Measurements from ENCODE around the gene AFDN.

GRCh38 chr6:167937948-167938911 lies 111.5 kb downstream of the AFDN start:
- TF ChIP-seq CTCF (conservative IDR thresholded peaks at IDR 0.05) (no peak), EZH2 (IDR thresholded peaks at IDR 0.05; ENCODE audit: low read depth) (no peak)

Measured in PC-9 (cell line).